Fibroblast of pulmonary artery (primary cell): Measurements from ENCODE around the gene OSTF1.

Source experiments
- DNase-seq: peaks from one replicate; pipeline ENCODE4 v3.0.0-alpha.2; 2010; ENCODE audit warnings: low read depth
- H3K4me3 ChIP-seq: replicated peaks from 2 replicates; pipeline ENCODE4 v1.5.1; 2011; ENCODE audit warnings: low read depth, mild to moderate bottlenecking, control low read depth, low read length, moderate library complexity
- CTCF ChIP-seq: IDR thresholded peaks from 2 replicates; pipeline ENCODE4 v1.5.1; 2011; ENCODE audit warnings: mild to moderate bottlenecking, control low read depth, low read length, inconsistent platforms; ENCODE audit errors: missing control alignments

Gene OSTF1

GRCh38 chr9:75183306-75183705, 95.0 kb downstream of the OSTF1 start:
- DNase-seq: no peak
- no peak overlapping the region for H3K4me3 ChIP-seq
- no peak for TF ChIP-seq CTCF

- no peak overlapping the region for H3K4me3 ChIP-seq
- DNase-seq: no peak
- no peak for TF ChIP-seq CTCF
These were observed 96.2 kb downstream of the OSTF1 start for GRCh38 chr9:75184471-75184870.

GRCh38 chr9:75185585-75186170, 97.4 kb downstream of the OSTF1 start:
- no peak overlapping the region for H3K4me3 ChIP-seq
- TF ChIP-seq CTCF: peak; percentile 76
- DNase-seq: peak; percentile 53

GRCh38 chr9:75186767-75187380, 98.6 kb downstream of the OSTF1 start:
- H3K4me3 ChIP-seq: no peak overlapping the region
- TF ChIP-seq CTCF: peak; percentile 89
- DNase-seq: peak; percentile 49

GRCh38 chr9:75188756-75189155, 100.4 kb downstream of the OSTF1 start:
- H3K4me3 ChIP-seq: no peak overlapping the region
- no peak for DNase-seq
- TF ChIP-seq CTCF: no peak

- no peak overlapping the region for H3K4me3 ChIP-seq
- DNase-seq: no peak
- no peak for TF ChIP-seq CTCF
These were observed 102.4 kb downstream of the OSTF1 start for GRCh38 chr9:75190762-75191161.
